HG03175 (cell line): ENCODE results near the gene CELA3A.
"Not testable (repeated sequence)": the region's sequence is repeated elsewhere in the genome, so short reads cannot be mapped to it uniquely, and the experiment has no call there.

ENCODE experiments used
- ATAC-seq: cut with Tn5 transposase; IDR thresholded peaks from one replicate; pipeline ENCODE4 v1.9.1; 2021; ENCODE audit warnings: mild to moderate bottlenecking, moderate library complexity; ENCODE audit not compliant: unreplicated experiment

CELA3A gene

DNA sequence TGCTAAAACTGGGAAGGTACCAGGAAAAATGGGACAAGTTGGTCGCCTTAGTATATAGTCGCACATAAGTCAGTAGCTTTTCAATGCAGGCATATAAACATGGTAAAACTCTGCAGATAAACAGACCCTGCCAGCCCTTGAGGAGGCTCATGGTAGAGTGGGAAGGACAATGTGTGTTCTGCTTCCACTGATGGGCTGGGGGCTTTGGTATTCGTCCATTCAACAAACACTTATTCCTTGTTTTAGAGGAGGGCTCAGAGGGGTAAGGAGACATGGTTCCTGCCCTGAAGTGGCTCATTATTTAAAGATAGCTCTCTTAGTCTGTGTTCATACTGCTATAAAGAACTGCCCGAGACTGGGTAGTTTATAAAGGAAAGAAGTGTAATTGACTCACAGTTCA, 11.3 kb downstream of the CELA3A start:
- ATAC-seq = not testable (repeated sequence)

DNA sequence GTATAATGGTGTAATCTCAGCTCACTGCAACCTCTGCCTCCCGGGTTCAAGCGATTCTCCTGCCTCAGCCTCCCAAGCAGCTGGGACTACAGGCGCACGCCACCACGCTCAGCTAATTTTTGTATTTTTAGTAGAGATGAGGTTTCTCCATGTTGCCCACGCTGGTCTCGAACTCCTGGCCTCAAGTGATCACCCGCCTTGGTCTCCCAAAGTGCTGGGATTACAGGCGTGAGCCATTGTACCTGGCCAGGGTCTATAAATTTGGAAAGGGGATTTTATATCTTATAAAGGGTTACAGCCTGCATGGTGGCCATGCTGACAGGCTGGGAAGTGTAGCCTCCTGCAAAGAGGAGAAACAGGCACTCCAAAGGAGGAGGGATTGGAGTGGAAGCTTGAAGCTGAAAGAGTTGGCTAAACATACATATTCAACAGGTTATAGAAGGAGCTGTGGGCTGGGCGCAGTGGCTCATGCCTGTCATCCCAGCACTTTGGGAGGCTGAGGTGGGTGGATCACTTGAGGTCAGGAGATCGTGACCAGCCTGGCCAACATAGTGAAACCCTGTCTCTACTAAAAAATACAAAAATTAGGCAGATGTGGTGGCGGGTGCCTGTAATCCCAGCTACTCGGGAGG, 13.2 kb downstream of the CELA3A start:
- not testable (repeated sequence) for ATAC-seq

- peak; percentile 83 for ATAC-seq
Observed at GRCh38 chr1:22018583-22019559, 17.4 kb downstream of the CELA3A start.

DNA sequence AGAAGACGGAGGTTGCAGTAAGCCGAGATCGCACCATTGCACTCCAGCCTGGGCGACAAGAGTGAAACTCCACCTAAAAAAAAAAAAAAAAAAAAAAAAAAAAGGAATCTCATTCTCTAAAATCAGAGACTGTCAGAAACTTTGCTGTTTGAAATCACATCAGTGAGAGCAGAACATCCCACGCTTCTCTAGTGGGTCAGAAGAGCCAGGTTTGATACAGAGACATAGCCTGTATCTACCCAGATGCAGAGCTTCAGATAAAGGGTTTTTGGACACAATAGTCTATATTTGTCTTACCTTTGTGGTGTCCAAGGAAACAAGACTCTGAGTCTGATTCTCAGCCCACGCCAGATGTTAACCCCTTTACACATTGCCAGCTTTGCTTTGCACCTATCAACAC, 19.6 kb downstream of the CELA3A start:
- ATAC-seq = no peak

DNA sequence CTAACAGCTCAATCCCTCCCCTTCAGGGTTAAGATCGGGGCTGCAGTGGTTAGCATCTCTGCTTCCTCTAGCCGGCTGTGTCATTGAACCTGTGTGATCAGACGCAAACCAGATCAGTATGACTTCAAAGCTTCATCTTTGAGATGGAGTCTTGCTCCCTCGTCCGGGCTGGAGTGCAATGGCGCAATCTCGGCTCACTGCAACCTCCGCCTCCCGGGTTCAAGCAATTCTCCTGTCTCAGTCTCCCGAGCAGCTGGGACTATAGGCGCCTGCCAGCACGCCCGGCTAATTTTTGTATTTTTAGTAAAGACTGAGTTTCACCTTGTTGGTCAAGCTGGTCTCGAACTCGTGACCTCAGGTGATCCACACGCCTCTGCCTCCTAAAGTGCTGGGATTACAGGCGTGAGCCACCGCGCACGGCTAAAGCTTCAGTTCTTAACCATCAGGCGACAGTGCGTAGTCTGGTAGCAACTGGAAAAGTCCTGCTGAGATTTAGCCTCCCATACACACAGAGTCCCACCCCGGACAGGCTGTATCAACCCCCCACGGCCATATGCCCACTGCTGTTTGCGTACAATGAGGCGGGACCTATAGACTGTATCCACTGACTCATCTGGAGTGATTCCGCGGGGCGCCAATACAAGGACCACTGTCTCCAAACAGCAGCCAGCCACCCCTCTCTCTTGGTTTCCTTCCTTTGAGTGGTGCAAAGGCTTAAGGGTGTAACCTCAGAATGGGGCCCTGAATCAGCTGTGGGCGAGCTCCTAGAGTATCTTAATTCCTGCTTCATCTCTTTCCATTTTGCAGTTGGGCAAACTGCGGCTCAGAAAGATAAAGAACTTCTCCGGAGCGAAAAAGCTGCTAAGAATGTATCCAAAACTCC, 23.3 kb downstream of the CELA3A start:
- ATAC-seq = peak; percentile 44

DNA sequence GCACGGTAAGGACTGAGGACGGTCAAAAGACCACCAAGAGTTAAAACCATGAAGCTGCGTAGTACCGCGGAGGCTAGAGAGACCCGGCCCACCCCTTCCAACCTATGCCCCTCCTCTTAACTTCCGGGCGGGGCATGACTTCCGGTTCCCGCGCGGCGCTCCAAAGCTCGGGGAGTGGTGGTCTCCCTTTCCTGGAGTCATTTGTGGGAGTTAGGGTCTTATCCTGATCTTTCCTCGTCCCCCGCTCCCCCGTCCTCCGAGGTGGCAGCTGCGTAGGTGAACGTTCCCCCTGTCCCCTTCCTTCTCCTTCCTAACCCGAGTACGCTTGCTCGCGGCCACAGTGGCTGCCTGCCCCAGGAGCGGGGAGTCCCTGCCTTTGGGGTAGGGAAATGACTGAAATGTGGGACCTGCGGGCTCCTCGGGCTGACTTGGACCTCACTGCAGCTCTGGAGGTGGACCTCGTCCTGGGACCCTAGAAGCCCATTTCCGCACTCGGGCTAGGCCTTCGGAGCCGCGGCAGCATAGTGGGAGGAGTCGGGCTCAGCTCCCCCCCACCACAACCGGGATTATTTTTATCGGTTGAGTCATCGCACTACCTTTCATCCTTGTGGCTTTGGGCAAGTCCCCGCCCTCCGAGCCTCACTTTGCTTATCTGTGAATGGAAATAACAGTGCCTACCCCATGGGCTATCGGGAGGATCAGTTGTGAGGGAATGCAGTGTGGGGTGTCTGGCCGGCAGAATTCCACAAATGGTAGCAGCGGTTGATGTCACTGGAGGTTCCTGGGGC, 24.1 kb downstream of the CELA3A start:
- ATAC-seq = peak; percentile 56

- ATAC-seq = no peak
Observed at GRCh38 chr1:22026924-22027289, 25.4 kb downstream of the CELA3A start.

GRCh38 chr1:22030057-22030456, 28.6 kb downstream of the CELA3A start:
- ATAC-seq = no peak

DNA sequence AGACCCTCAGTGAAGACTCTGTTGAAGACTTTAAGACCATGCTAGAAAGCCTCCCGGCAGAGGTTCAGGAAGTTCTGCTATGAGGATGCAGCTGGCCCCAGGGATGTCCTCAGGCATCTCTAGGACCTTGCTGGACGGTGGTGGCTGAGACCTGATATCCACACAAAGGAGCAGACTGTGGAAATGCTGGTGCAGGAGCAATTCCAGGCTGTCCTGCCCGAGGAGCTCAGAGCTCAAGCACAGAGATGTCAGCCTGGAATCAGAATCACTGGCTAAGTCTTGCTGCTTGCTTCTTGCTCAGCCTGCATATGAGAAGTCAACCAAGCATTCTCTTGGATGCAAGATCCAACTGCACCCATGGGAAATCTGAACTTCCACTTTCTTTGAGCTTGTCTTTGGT, 29.0 kb downstream of the CELA3A start:
- no peak for ATAC-seq

DNA sequence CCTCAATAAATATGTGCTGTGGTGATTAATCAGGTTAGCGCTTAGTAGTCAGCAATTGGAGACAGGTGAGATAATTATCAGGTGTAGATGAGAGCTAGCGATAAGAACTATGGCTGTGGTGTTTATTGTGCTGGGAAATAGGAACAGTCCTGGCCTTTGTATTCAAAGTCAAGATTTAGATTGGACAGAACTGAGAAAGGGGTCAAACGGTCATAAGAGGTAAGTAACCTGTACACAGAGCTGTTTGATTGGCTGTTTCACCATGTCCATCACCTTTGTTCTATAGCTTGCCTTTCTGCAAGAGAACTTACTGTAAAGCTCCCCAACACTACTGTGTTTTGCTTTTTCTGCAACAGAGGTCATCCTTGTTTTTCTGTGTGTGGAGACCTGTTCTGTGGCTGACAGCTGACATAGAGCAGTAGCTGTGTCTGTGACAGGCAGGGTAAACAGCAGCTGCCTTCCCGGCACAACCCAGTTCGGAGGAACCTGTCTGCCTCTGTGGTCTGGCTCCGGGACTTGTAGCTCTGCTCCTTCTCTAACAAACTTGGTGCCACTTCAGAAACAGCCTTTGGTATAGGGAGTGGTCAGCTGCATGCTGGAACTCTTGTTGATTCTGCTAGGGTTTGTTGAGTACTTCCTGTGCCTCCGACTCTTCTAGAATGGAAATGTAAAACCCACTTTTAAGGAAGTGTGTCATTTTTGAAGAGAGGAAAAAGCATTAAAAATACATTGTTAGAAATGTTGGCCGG, 29.9 kb downstream of the CELA3A start:
- no peak for ATAC-seq

- ATAC-seq = not testable (repeated sequence)
Observed at GRCh38 chr1:22034834-22035233, 33.4 kb downstream of the CELA3A start.

DNA sequence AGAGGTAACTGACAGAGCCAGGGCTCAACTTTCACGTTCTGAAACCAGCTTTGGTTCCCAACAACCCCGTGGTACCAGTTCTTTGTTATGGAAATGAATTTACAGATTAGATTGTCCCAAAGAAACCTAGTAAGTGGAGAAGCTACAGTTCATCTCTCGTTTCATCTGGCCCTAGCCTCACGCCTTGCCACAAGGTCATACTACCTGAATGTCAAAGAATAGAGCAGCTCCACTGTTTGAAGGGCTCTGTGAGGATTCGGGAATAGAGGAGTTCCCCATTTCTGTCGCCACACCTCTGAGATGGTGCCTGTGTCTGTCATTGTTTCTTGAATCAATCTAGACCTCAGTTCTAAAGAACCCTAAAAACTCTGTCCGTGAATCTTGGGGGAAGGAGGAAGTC, 36.1 kb downstream of the CELA3A start:
- no peak for ATAC-seq

GRCh38 chr1:22038036-22038435, 36.6 kb downstream of the CELA3A start:
- ATAC-seq = no peak

- peak; percentile 97 for ATAC-seq
Observed at GRCh38 chr1:22039594-22040285, 38.3 kb downstream of the CELA3A start.

DNA sequence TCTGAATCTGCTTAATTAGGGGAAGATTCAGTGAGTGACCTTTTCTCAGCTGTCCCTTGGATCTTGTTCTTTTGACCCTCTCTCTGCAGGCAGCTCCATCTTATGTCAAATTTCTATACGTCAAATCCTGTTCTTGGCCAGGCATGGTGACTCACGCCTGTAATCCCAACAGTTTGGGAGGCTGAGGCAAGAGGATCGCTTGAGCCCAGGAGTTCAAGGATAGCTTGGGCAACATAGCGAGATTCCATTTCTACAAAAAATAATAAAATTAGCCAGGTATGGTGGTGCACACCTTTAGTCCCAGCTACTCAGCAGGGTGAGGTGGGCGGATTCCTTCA, 38.8 kb downstream of the CELA3A start:
- no peak for ATAC-seq

DNA sequence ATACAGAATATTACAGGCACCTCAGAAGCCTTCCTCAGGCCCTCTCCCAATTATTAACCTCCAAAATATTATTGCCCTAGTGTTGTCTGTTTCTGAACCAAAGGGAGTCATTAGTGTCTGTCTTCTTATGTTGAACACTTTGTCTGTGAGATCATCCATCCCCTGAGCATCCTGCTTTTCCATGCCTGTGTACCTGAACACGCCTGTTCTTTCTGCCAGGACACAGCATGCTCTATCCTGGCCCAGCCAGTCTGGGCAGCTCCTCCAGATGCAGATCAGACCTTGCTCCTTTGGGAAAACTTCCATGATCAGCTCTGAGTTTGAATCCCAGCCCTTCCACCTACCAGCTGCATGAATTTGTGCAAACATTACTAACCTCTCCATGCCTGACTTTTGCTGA, 40.0 kb downstream of the CELA3A start:
- ATAC-seq = no peak

GRCh38 chr1:22043198-22043769, 41.8 kb downstream of the CELA3A start:
- ATAC-seq = no peak

DNA sequence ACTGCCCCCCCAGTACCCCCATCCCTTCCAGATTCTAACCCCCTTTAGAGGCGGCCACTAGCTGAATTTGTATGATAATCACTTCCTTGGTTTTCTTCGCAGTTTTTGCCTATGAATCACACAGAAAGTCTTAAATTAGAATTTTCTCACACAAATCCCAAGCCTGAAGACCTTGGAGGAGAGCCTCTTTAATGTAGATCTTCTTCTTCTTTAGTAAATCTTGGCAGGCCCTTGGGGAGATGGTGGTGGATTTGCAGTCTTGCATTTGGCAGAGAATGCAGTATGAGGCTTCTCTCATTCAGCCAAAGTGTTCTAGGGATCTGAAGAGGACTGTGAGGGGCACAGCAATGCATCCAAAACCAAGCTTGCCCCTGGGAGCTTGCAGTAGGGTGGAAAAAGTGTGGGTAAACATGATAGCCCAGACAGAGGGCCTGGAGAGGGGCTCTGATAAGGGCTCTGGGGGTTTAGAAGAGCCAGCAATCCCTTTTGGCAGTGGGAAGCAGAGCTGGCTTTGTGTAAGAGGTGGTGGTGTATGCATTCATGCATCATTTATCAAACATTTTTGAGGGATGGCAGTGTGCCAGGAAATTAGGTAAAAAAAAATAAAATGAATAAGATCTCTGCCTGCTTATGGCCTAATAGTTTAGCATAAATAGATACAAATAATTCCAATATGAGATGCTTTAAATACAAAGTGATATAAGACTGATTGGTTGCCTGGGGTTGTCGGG, 43.4 kb downstream of the CELA3A start:
- ATAC-seq = no peak
